Stromal cell of bone marrow (primary cell): ENCODE measurements around the gene SLC25A13.

Source experiments
- DNase-seq: peaks from one replicate; pipeline ENCODE4 v3.0.0-alpha.2; 2012; ENCODE audit warnings: low read depth

Gene SLC25A13

DNA sequence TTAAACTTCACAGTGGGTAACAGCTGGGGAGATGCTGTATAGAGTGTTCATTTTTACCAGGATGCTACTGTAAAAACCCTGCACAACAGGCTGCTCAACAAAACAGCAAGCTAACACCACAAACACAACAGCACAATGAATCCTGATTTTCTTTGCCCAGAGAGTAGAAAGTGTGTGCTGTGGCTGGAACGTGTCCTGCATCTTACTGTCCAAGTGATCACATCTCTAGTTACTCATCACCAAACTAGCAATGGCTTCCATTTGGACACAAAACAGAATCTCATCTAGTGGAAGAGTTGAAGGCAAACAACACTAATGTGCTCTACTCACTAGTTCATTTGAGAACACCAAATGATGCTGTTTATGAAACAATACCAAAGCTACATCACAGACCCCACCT, 121.2 kb downstream of the SLC25A13 start:
- DNase-seq: no peak

DNA sequence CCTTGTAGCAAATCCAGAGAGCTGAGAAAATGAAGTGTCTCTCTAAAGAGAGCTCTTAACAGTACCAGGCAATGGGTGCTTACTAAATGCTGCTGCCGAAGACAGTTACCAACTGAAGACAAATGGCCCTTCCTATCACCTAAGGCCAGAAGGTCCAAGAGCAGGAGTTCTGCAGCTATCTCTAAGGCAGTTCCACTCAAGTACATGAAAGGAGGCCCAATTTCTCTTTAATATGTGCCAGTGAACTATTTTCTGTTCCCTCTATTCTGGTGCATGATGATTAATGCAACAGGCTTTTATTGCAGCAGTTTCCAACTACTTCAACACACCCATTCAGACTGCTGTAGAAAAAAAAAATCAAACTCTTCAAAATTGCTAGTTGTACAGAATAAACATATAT, 122.5 kb downstream of the SLC25A13 start:
- DNase-seq: no peak

DNA sequence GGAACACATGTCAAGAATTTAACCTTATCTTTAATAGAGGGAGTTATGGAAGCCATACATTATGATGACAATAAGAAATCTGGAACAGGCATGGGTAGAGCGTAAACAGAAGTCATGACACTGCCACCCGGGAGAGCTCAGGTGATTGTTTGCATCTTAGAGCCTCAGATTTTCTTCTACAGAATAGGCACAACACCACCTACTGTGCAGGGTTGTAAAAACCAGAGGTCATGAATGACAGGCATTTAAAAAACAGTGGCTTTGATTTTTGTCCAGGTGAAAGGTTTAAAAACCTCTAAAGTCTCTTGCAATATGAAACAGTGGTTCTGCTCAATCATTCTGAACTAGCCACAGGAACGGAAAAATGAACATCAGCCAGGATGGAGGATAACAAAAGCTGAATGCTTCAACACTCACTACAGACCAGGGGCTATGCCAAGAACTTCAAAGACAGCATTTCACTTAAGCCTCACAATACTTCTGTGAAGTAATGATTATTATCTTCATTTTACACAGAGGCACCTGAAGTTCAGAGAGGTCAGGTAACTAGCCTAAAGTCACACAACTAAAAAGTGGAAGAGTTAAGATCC, 123.8 kb downstream of the SLC25A13 start:
- DNase-seq: no peak

DNA sequence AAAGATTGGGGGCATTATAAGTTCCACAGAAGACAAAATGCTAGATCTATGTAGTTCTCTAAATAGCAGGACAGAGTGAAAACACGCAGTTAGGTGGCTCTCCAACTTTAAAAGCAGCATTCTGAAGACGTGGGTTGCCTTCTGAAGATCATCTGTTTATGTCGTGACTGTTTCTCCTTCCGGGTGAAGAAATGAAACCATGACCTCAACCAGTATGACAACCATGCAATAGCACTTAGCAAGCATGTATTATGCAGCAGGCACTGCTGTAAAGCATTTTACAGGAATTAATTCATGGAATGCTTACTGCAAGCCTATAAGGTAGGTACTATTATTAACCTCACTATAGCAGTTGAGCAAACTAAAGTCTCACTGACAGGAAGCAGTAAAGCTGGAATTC, 125.2 kb downstream of the SLC25A13 start:
- DNase-seq: no peak

DNA sequence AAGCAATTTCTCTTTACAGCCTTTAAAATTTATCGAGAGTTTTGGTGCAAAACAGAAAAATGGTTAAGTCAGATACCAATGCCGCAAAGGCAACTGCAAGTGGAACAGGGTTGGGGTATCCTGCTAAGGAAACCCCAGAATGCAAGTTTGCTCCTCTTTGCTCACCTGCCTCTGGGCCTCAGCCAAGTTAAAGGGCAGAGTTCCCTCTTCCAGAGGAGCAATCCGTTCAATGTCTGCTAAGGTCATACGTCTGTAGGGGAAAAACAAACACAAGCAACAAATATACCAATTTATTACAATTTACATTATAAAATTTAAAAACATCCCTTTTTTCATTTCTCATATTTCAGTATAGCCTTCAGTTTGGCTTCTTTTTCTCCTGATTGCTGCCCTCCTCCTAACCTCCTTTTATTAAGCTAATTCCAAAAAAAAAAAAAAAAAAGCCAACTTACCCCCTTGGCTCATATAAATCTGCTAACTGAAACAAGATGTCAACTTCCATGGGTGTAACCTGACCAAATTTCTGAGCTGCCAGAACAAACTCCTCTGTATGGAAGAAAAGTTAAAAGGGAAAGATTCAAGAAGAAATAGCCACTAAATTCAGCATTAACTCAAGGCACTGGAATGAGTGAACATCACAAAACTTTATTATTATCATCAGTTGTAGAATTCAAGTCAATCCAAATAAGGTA, 132.6 kb downstream of the SLC25A13 start:
- DNase-seq: no peak

DNA sequence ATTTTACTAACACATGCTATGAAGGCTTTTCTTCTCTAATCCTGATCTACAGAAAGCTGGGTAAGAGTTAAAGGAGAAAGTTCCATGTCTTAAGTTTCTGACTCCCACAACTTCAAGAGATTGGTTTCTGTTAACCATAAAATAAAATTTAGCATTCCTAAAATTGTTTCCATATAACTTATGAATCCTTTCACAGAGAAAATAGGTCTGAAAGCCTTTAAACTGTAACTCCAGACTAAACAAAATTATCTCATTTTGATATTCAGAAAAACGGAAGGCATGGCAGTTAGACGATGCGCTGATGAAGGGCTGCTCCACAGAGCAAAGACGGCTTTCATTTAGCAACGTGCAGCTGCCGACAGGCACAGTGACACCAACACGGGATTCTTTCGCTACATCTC, 133.3 kb downstream of the SLC25A13 start:
- DNase-seq: no peak

DNA sequence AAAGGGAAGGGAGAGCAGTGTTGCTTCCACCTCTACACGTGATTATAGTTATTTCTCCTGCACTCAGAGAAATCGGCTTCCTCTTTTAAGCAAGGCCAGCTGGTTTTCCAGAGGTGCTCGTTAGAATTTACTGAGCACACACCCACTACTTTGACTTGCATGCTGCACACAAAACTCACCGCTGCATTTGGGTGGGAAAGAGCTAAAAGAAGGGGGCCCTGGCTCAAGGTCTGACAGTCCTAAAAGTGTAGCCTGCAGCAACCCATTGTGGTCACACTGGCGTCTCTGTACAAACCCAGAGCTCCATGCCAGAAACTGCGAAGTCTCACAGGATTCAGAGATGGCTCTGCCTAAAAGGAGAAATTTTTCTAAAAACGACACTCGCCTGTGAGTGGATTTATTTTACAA, 133.7 kb downstream of the SLC25A13 start:
- no peak for DNase-seq

DNA sequence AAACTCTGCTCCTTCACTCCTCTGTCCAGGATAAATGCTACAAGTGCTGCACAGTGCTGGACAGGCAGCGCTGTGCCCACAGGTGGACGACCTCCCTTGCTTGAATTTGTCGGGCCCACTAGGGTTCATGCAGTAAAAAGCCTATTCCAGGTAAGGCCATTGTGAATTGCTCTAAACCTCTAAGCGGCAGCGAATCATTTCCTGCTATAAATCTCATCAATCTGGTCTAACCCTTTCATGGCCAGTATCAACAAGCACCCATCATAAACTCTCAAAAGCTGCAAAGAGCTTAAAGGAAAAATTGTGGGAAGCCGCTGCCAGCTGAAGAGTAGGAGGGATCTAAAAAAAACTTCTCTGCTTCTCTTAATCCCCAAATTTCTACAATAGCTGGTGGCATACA, 134.2 kb downstream of the SLC25A13 start:
- no peak for DNase-seq

DNA sequence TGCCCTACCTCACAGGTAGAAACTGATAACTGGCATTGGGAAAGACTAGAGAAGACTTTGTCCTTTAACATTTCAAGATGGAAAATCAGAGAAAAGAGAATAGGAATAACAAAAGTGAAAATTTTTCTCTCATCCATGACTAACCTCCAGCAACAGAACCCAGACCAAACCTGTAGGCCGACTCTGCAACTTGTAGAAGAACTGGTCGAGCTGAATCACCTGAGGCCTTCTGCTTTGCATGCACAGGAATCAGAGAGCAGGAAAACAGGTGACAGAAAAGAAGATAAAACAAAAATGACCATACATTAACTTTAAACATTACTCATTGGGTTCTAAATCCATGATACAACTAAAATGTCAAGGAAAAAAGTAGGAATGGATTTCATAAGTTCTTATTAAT, 137.1 kb downstream of the SLC25A13 start:
- no peak for DNase-seq

DNA sequence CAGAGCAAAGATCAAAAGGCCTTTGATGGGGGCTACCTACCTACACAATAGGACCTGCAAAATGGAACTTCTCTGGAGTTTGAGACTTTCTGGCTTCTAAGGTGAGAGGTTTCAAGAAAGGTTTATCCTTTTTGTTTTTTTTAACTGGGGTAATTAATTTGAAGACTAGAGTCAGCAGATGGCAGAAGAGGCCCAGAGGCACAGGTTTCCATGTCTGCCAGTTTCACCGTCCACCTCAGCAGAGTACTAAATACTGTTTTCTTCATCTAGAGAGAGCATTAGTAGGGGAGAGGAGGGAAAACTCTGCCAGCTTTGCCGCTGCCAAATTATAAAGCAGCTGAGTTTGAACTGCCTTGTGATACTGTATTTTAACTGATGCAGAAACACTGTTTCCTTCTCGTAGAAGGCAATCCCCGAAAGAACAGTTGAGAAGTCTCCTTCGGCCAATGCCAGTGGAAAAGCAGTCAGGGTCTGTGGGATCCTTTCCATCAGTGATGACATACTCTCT, 138.7 kb downstream of the SLC25A13 start:
- DNase-seq: no peak

DNA sequence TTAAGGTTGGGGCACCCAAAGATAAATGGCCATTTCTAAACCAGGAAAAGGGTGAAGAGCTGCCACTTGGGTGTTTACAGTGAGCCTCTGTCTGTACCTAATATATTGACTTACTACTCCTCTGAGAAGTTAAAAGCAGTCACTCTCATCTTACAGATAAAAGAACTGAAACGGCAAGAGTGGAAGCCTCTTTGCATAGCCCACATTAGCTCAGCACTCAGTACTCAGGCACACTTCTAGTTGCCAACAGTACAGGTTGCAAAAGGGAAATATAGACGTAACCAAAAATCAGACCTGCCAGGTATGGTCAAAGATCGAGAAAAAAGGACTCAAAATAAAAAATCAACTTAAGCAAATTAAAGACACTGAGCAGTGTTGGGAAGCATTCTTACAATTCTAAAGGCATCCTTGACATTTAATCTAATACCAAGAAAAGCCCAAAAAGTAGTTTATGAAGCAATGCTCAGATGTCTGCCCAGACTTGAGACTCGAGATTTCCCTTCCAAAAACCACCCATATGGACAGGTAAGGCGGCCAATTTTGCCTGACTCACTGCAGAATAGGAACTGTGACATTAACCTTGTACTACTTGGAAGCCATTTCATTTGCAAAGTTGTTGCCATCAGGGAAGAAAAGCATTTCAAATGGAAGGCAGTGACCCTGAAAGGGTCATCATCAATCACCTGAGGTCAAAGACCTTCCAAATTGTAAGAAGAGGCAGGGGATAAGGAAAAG, 139.3 kb downstream of the SLC25A13 start:
- DNase-seq: no peak

DNA sequence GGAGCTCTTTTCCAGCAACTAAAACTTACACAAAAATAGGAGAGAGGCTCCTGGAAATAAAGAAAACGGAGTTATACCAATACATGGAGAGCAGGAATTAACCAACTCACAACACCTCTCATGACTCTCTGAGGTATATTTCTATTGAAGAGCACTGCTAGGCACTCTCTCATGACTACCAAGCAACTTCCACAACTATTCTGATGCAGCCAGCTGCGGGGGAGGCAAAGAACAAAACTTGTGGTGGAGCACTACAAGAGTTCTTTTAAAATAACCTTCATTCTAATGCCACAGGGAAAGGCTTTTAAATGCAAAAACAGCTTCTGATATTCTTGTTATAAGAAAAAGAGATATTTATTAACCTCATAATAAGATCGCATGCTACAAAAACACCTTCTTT, 140.7 kb downstream of the SLC25A13 start:
- DNase-seq: no peak

DNA sequence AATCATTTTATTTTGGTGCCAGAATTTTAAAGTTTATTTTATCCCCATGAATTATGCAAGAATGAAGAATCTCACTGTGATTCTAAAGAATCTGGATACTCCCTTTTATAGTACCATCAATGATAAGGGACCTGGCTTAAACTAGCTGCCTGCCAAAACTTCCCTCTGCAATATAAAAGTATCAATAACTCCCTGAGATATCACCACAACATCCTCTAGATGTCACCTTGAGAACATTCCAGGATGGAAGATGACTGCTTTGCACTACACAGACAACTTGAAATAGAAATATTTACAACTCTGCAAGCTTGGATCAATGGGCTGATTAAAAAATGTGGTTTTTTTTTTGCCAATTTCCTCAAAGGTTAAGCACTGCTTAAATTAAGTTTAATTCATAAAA, 142.1 kb downstream of the SLC25A13 start:
- DNase-seq: no peak

DNA sequence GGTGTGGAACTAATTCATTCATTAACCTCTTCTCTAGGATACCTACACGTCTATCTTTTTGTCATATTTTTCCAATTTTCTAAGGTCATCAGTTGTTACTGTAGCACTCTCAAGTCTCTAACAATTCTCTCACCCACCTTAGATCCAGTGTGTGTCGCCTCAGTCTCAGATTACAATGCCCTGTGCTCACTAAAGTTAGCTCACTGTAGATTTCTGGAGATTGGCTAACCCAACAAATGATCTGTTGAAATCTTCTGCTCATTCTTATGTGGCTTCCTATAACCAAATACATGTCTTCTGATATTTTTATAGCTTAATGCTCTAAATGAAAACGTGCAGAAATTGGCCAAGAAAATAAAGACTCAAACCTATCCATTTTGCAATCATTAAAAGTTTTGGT, 142.6 kb downstream of the SLC25A13 start:
- no peak for DNase-seq

DNA sequence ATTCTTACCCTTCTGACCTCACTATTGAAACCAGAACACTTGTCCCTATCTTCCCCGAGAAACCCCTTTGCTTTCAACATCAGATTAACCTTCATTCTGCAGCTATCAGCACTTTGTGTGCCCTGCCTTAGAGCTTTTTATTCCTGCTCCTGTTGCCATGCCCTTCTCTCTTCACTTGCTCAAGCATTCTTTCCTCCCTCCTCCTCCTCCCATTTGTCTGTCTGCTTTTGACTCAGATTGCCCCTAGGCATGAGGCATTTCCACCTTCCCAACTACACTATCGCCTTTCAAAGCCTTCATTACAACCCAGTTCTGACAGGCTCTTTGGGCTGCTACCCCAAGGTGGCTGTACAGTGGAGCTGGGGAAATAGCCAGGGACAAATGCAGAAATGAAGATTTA, 143.3 kb downstream of the SLC25A13 start:
- no peak for DNase-seq

DNA sequence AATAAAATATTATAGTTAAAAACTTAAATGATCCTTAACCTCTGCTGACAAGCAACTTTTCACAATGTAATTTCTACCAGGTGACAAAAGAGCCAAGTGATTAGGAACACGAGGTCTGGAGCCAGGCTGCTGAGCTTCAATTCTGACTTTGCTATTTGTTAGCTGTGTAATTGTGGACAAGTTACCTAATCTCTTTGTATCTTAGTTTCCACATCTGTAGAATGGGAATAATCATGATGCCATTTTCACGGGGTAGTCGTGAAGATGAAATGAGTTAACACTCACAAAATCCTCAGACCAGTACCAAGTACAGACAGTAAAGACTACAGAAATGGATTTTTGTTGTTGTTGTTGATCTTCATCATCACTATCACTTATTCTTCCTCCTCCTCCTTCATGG, 144.5 kb downstream of the SLC25A13 start:
- no peak for DNase-seq

DNA sequence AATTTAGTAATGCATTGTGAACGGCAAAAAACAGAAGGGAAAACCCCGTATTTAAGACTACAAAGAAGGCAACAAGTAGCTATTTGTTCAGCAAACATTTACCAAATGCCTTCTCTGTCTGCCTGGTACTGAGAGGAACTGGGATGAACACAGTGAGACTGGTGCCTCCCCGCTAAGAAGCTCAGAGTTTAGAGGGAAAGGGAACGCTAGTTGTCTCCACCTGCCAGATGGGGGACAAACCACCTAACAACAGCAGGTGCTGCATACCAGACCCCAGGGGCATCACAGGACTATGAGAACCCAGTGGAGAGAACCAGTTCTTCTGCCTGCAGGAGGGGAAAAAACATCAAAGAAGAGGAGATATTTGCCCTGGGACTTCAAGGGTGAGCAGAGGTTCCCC, 147.1 kb downstream of the SLC25A13 start:
- no peak for DNase-seq

DNA sequence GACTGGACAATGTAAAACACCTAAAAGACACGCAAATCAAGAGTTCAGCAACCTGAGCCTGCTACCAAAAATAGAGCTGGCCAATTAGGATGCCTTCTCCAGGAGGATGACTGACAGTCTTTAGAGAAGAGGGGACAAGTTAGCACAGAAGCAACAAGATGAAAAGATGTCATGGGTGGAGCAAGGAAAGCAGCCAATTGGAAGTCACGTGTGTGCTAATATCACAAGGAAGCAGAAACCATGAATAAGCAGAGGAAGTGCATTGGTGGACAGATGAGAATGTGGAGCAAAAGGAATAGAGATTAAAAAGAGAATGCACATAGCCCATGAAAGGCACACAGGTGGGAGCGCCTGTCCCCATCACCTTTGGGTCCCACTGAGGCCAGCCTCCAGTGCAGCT, 148.1 kb downstream of the SLC25A13 start:
- DNase-seq: no peak

DNA sequence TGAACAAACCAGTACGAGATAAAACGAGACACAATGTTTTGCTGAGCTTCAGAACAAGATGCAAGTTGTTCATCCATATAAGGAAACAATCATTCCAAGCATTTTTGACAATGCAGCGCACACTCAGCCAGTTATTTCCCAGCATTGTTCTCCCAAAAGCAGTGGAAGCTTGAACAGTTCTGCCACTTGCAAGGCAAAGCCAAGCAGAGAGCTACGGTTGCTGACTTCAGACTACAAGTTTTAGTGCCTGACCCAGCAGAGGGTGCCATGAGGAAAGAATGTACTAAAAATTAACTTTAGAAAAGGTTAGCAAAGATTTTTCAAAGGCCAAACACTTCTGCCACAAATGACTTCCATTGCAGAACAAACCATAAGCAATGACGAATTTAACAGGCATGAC, 152.5 kb downstream of the SLC25A13 start:
- DNase-seq: no peak

DNA sequence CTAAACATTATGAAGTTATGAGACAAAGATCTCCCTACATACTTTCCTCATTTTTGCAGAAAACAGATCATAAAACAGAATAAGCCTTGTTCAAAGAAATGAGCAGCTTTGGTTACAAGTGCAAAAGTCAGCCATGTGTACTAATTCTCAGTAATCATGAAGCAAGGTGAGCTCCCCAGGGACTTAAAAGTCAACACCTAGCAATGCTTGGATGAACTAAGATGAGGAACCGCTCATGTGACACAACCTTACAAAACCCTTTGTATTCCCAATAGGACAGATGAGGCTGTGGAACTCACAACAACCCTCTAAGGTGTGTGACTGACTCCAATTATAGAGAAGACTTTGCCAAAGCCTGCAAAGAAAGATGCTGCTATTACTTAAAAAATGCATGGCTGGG, 154.5 kb downstream of the SLC25A13 start:
- DNase-seq: no peak

DNA sequence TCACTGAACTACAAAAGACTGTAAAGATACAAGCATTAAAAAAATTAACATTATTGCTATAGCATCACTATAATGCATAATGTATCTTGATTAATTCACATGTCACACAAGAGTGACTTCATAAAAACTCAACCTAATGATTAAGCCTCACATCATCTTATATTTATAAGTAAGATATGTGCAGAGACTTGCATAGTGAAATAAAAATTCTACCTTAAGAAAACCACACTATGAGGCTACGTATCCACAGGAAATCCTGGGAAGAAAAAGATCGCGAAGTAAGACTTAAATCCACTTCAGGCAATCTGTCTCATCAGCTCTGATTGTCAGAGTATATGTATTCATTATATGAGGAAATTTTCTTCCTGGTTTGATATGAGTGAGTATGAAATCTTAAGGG, 160.0 kb downstream of the SLC25A13 start:
- no peak for DNase-seq

DNA sequence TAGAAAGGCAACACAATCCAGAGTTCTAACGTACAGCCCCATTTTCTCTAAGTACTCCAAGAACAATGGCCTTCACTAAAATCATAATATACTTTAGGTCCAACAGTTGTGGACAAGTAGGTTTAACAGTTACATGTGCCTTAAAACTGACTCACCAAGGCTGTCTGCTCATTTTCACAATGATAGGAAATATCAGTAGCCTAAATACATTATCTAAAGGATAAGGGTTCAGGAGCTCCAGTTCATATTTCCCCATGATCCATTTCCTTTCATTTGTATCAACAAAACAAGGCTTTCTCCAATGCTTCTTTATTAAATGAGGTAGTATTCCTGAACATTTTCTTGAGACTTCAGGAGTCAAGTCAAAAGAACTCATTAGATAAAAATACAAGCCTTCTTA, 164.0 kb downstream of the SLC25A13 start:
- no peak for DNase-seq

DNA sequence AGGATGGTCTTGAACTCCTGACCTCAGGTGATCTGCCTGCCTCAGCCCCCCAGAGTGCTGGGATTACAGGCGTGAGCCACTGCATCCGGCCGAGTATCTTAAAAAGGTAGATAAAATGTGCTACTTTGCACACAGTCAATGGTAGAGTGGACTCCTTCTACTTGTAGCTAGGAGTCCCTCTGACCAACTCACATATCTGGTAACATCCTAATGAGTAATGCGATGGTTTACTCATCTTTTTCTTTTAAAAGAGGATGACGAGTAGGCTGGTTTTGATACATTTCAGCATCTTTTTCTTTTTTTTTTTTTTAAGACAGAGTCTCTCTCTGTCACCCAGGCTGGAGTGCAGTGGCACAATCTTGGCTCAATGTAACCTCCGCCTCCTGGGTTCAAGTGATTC, 167.4 kb downstream of the SLC25A13 start:
- DNase-seq: peak; percentile 21
